CD1c-positive myeloid dendritic cell (primary cell): ENCODE data around the gene C9orf72.
A peak's percentile ranks its signal among the peaks of the same experiment; 100 is the strongest.
"Not testable (repeated sequence)": the region's sequence is repeated elsewhere in the genome, so short reads cannot be mapped to it uniquely, and the experiment has no call there.

Experiments
- DNase-seq: peaks from one replicate; pipeline ENCODE4 v3.0.0-alpha.2; 2016; ENCODE audit errors: extremely low spot score

C9orf72 gene

GRCh38 chr9:27518809-27519208, 54.5 kb downstream of the C9orf72 start:
- no peak for DNase-seq

GRCh38 chr9:27518006-27518405, 55.3 kb downstream of the C9orf72 start:
- no peak for DNase-seq

GRCh38 chr9:27514551-27514950, 58.7 kb downstream of the C9orf72 start:
- peak; percentile 40 for DNase-seq

- DNase-seq = no peak
These were observed 61.5 kb downstream of the C9orf72 start for GRCh38 chr9:27511771-27512170.

- no peak for DNase-seq
These were observed 62.5 kb downstream of the C9orf72 start for GRCh38 chr9:27510780-27511179.

- no peak for DNase-seq
These were observed 66.3 kb downstream of the C9orf72 start for GRCh38 chr9:27506981-27507380.

GRCh38 chr9:27505744-27506161, 67.5 kb downstream of the C9orf72 start:
- DNase-seq = no peak

GRCh38 chr9:27504259-27504658, 69.0 kb downstream of the C9orf72 start:
- no peak for DNase-seq

- no peak for DNase-seq
These were observed 69.7 kb downstream of the C9orf72 start for GRCh38 chr9:27503623-27504022.

- DNase-seq = not testable (repeated sequence)
These were observed 72.4 kb downstream of the C9orf72 start for GRCh38 chr9:27500902-27501301.

GRCh38 chr9:27499451-27499850, 73.8 kb downstream of the C9orf72 start:
- DNase-seq = peak; percentile 73

- DNase-seq = no peak
These were observed 75.3 kb downstream of the C9orf72 start for GRCh38 chr9:27497883-27498417.
